Spleen (tissue), 11 donors: Measurements from ENCODE around the gene ALKBH5. TPM values are rescaled to one million over a fixed set of nuclear protein-coding genes. Genes with fewer than 3 reads are reported as not detected.

ENCODE experiments used
- DNase-seq: peaks from one replicate; pipeline ENCODE4 v3.0.0-alpha.2; 2020
- H3K27ac ChIP-seq, 8 donors: fragments of 200-600 bp; sonication (generic) in 7 of 8; 1 replicate in 4 of 8; 2 replicates in 4 of 8; pipeline versions ENCODE4 v1.5.0 to v1.8.0; 2016 to 2021; ENCODE audit warnings: inconsistent platforms in 4 of 8, mild to moderate bottlenecking in 4 of 8, moderate library complexity in 1 of 8
- H3K27me3 ChIP-seq, 7 donors: fragments of 200-600 bp; sonication (generic) in 6 of 7; replicated peaks in 1 of 7; 1 replicate in 4 of 7; 2 replicates in 3 of 7; pipeline versions ENCODE4 v1.5.0 to v1.8.0; 2016 to 2021; ENCODE audit warnings: inconsistent platforms in 3 of 7, mild to moderate bottlenecking in 1 of 7
- H3K36me3 ChIP-seq, 6 donors: fragments of 200-600 bp; sonication (generic) in 5 of 6; 1 replicate in 4 of 6; 2 replicates in 2 of 6; pipeline versions ENCODE4 v1.5.0 to v1.8.0; 2016 to 2021; ENCODE audit warnings: inconsistent platforms in 2 of 6
- H3K4me1 ChIP-seq, 6 donors: fragments of 200-600 bp; sonication (generic) in 5 of 6; 1 replicate in 3 of 6; 2 replicates in 3 of 6; pipeline versions ENCODE4 v1.5.0 to v1.8.0; 2016 to 2021; ENCODE audit warnings: inconsistent platforms in 3 of 6
- H3K4me3 ChIP-seq, 8 donors: fragments of 200-600 bp; sonication (generic) in 7 of 8; 1 replicate in 4 of 8; 2 replicates in 4 of 8; pipeline versions ENCODE4 v1.5.0 to v1.8.0; 2016 to 2021; ENCODE audit warnings: inconsistent platforms in 4 of 8, mild to moderate bottlenecking in 4 of 8, moderate library complexity in 2 of 8
- H3K9me3 ChIP-seq, 8 donors: fragments of 200-600 bp; sonication (generic) in 7 of 8; 1 replicate in 4 of 8; 2 replicates in 4 of 8; pipeline versions ENCODE4 v1.5.0 to v1.8.0; 2016 to 2021; ENCODE audit warnings: inconsistent platforms in 4 of 8
- CTCF ChIP-seq, 11 experiments: fragments of 200-600 bp in 7 of 11; fragments of 450-650 bp in 4 of 11; sonication (generic) in 4 of 11; IDR thresholded peaks in 8 of 11; conservative IDR thresholded peaks in 3 of 11; 1 replicate in 7 of 11; 2 replicates in 4 of 11; pipeline versions ENCODE4 v1.4.0 to v1.8.0; 2016 to 2021; ENCODE audit warnings: antibody characterized with exemption in 11 of 11, inconsistent platforms in 4 of 11, mild to moderate bottlenecking in 1 of 11
- POLR2A ChIP-seq, 3 donors: fragments of 450-650 bp; IDR thresholded peaks; one replicate each; pipeline ENCODE4 v1.5.1; 2017; ENCODE audit warnings: antibody characterized with exemption in 3 of 3, mild to moderate bottlenecking in 1 of 3
- POLR2AphosphoS5 ChIP-seq, 3 donors: sonication (generic); formaldehyde crosslinking; IDR thresholded peaks; one replicate each; pipeline ENCODE4 v1.5.1; 2017; ENCODE audit warnings: antibody characterized with exemption in 3 of 3
- WGBS, 5 donors: extraction: QIAGEN DNeasy Blood & Tissue Kit in 3 of 5; methylation state at CpG; one replicate each; pipeline versions ENCODE4 v1.1.5 to v1.1.7; 2013 to 2018; 5-methylcytosine and 5-hydroxymethylcytosine counted together
- intact Hi-C: fragments of 100-400 bp; cut with DNase I; formaldehyde crosslinking; loops from one replicate; pipeline ENCODE4 v1.15.0; 2023; ENCODE audit warnings: low total_unique reads
- polyA plus RNA-seq, 3 donors: library from polyadenylated mRNA; stranded (reverse); fragments of 200-250 nt; gene quantifications; one replicate each; pipeline ENCODE4 v1.2.1, GENCODE V29; 2013
- total RNA-seq, 7 donors: library from RNA; depleted of rRNA in 3 of 7; stranded (reverse); fragments of >200 nt in 3 of 7; fragmentation: NEBNext Ultra II Directional in 4 of 7; extraction: Animal tissue kit (Norgen Biotek cat#: 25700) in 4 of 7; gene quantifications; one replicate each; pipeline versions ENCODE4 v1.1.0 to v1.2.1, GENCODE V29; 2016 to 2021
- donor health status: healthy with polysubstance abuse.
- donor health status: DM: no; HTN: no; CAD: no; lungs with moderate emphysema.
- donor health status: DM: no; HTN: no; CAD: no.
- donor health status: Bipolar disorder and iron deficiency.
- donor health status: healthy.
- donor health status: DM: no; HTN: no; CAD: no.
- donor health status: DM: yes; HTN: yes; CAD: no.

Gene ALKBH5
- total and polyA plus RNA-seq, 10 donors, result 27.1 to 120 (median 94.3) TPM

GRCh38 chr17:18185832-18186626 lies 2.4 kb downstream of the ALKBH5 start:
- H3K36me3 ChIP-seq, result peaks cover 0 to 47% (median 0%) of the 10 kb centered on the region in 6 donors
- peaks cover 56 to 80% (median 73%) of the 10 kb centered on the region in 6 donors for H3K4me1 ChIP-seq
- intact Hi-C loops, result no loop called here

GRCh38 chr17:18186627-18186982 lies 3.0 kb downstream of the ALKBH5 start:
- H3K36me3 ChIP-seq, result peaks cover 0 to 53% (median 0%) of the 10 kb centered on the region in 6 donors
- peak overlapping the region; percentile 16 to 94 (median 83) for H3K4me3 ChIP-seq
- peaks cover 59 to 85% (median 79%) of the 10 kb centered on the region in 6 donors for H3K4me1 ChIP-seq
- H3K9me3 ChIP-seq, result no peaks in the 10 kb centered on the region
- TF ChIP-seq CTCF (IDR thresholded peaks at IDR 0.05 in 8 of 11, conservative IDR thresholded peaks at IDR 0.05 in 3 of 11) (no peak), POLR2A (IDR thresholded peaks at IDR 0.05) (no peak), POLR2AphosphoS5 (IDR thresholded peaks at IDR 0.05) (no peak)
- intact Hi-C loops, result no loop called here
- H3K27me3 ChIP-seq, result no peaks in the 10 kb centered on the region
- peak overlapping the region in 5 of 8 donors; percentile 26 to 99 (median 97) for H3K27ac ChIP-seq
- DNase-seq, result no peak
- WGBS, 5 donors, result 50 to 79% (median 59%) methylated on average over 1 of the region's 1 CpG

More at GRCh38 chr17:18185832-18186626, 2.4 kb downstream of the ALKBH5 start:
- peak overlapping the region; percentile 73 to 94 (median 85) for H3K4me3 ChIP-seq
- no peaks in the 10 kb centered on the region for H3K27me3 ChIP-seq
- peak overlapping the region in 7 of 8 donors; percentile 31 to 99 (median 97) for H3K27ac ChIP-seq
- DNase-seq, result no peak
- no peaks in the 10 kb centered on the region for H3K9me3 ChIP-seq
- WGBS, 5 donors, result 47 to 71% (median 63%) methylated on average over 10 of the region's 10 CpGs
- TF ChIP-seq POLR2A (IDR thresholded peaks at IDR 0.05), result no peak
- TF ChIP-seq CTCF (IDR thresholded peaks at IDR 0.05 in 8 of 11, conservative IDR thresholded peaks at IDR 0.05 in 3 of 11), result no peak
- TF ChIP-seq POLR2AphosphoS5 (IDR thresholded peaks at IDR 0.05), result no peak

- Histone ChIP-seq H3K27me3 (no peaks in the 10 kb centered on the region), H3K9me3 (no peaks in the 10 kb centered on the region), H3K36me3 (peaks cover 0 to 59% (median 0%) of the 10 kb centered on the region in 6 donors), H3K4me1 (peaks cover 60 to 85% (median 80%) of the 10 kb centered on the region in 6 donors), H3K4me3 (peak overlapping the region; percentile 16 to 94 (median 83)), H3K27ac (peak overlapping the region in 3 of 8 donors; percentile 5 to 98 (median 35))
- intact Hi-C loops, result no loop called here
- WGBS, 5 donors, result 36 to 67% (median 44%) methylated on average over 2 of the region's 2 CpGs
- TF ChIP-seq CTCF (IDR thresholded peaks at IDR 0.05 in 8 of 11, conservative IDR thresholded peaks at IDR 0.05 in 3 of 11) (no peak), POLR2A (IDR thresholded peaks at IDR 0.05) (no peak), POLR2AphosphoS5 (IDR thresholded peaks at IDR 0.05) (no peak)
- no peak for DNase-seq
These were observed 3.6 kb downstream of the ALKBH5 start for GRCh38 chr17:18187226-18187625.
